HG02970 (cell line): ENCODE data around the gene IL1R1.

Experiments
- ATAC-seq: cut with Tn5 transposase; IDR thresholded peaks from one replicate; pipeline ENCODE4 v1.9.1; 2021; ENCODE audit warnings: mild to moderate bottlenecking, moderate library complexity, moderate number of reproducible peaks; ENCODE audit not compliant: unreplicated experiment, low FRiP score

The IL1R1 gene

DNA sequence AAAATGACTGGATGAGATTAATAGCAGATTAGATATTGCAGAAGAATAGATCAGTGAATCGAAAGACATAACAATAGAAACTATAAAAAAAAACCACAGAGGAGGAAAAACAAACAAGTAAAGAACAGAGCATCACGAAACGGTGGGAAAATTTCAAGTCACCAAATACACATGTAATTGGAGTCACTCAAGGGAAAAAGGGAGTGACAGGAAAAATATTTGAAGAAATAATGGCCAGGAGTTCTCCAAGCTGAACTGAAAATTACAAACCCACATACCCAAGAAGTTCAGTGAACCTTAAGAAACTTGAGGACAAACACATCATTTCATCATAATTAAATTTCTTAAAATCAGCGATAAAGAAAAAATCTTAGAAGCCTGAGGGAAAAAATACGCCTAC is 11.0 kb upstream of the IL1R1 start:
- ATAC-seq = no peak

DNA sequence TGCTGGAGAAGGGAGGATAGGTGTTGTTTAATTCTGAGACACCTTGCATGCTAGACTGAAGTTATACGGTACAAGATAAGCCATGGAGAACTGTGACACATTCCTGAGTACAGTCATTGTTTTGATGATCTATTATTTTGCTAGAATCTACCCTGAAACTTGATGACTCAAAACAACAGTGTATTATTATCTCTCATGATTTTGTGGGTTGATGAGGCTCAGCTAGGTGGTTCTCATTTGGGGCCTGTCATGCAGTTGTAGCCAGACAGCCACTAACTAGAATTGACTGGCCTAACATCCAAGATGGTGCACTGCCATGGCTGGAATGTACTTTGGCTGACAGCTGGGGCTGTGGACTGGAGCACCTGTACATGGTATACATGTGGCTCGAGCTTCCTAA is 5.4 kb upstream of the IL1R1 start:
- no peak for ATAC-seq

DNA sequence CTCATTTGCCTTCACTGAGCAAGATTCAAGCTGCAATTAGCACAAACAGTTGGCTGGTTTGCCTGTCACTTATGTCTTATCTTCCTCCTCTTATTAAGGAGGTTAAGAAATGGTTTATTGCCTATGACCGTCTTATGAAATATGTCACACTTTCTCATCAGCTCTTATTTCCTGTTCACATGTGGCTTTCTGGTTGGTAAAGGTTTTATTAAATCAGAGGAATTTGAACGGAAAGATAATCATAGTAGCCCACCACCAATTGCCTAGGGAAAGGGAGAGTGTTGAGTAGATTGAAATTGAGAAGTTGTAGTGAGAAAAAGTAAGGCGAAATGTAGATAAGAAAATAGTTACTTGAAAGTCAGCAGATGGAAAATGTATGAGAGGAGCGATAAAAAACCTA is 4.2 kb upstream of the IL1R1 start:
- ATAC-seq = no peak

DNA sequence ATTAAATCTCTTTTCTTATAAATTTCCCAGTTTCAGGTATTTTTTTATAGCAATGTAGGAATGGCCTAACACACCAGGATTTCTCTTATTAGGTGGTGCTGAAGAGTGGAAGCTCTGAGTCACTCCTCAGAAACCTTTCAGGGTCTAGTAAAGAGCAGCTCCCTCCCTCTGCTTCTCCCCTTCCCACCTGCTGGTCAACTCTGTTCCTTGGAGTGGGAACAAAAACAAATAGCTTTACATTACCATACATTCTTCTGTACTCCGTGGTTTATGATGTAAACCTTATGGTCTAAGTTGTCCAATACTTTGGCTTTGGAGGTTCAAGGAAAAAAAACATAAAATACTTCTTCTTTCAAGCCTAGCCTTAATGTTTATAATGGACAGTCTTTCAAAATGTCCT is 2.7 kb upstream of the IL1R1 start:
- no peak for ATAC-seq

DNA sequence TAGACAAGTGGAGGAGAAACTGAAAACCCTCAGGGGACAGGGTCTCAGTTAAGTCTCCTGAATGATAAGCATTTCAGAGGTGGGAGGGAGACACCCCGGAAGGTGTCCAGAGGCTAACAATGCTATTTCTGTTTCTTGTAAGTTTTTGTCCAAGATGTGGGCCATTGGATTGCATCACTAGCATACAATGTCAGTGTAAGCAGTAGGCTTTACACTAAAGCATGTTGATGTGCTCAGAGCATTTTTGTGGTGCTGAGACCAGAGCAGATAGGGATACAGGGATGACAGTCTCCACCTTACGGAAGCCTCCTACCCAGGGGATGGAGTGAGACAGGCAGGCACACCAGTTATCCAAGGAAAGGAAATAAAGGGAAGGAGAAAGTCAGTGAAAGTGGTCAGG is 2.2 kb upstream of the IL1R1 start:
- ATAC-seq = no peak

DNA sequence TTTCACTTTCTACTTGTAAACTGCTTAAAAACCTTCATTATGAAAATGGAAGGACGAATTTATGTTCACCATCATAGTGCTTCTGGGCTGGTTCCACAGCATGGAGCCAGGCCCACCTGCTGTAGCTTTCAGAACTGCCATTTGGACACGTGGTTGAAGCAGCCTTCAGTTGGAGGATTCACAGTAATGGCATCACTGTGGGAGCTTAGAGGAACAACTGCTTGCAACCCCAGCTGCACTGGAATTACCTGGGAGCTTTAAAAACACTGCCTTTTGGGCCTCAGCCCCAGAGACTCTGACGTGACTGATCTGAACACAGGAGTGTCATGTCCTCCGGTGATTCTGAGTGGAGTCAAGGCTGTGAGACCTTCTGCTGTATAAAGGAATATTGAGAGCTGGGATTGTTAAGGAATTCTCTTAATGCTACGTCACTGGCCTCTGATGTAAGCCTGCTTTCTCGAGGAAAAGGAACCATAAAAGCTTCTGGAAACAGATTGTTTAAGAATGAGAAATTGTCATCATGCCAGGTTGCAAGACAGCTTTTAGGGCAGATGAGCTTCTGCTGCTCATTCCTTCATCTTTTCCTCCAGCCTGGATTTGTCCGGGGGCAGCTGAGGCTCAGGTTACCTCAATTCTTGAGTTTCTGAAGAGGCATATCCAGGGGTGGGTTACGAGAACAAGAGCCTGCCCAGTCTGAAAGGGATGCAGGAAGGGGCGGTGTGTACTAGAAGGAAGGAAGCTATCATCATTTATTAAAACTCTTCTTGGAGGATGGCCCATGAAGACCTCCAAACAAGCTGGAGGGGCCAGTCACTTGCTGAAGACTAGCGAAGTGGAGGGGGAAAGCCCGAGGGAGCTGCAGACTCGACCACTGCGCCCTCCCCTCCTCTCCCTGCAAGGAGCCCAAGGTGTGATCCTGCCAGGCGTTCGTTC is 1.3 kb upstream of the IL1R1 start:
- no peak for ATAC-seq

DNA sequence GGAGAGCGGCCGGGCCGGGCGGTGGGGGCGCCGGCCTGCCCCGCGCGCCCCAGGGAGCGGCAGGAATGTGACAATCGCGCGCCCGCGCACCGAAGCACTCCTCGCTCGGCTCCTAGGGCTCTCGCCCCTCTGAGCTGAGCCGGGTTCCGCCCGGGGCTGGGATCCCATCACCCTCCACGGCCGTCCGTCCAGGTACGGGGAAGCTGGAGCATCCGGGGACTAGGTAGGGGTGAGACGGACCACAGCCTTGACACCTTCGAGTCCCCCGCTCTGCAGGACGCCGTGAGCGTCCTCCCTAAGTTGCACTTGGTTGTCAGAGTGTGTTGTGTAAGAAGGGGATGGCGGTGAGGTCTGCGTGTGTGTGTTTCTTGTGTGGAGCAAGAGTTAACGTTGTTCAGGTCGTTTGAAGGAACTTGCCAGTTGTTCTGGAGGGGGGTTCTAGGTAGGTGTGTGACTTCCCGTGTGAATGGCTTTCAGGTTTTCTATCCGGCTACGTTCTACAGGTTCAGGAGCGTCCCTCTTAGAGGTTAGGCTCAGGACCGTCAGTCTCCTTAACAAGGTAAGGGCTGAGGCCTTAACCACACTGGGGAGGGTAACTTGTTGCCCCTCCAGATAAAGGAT is 393 bp downstream of the IL1R1 start:
- ATAC-seq = no peak

DNA sequence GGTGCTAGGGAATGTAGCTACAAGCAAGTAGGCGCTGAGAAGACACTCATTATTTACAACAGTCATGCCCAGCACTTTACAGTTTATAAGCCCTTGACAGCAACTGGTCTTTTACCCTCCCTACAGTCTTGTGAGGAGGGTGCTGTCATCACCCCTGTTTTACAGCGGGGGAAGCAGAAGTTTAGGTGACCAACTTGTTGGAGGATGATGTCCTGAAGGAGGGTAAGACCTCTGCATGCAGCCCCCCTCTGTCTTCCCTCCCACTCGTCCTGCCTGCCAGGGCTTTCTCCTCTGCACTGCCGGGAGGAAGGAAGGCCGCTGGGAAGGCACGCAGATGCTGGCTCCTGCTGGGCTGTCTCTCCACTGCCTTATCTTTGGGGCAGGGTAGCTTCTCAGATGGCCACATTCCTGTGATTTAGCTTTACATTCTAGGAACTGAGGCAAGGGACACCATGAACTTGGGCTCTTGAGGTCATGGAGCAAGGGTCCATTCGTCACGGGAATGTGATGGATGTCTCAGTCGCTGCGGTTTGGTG is 972 bp downstream of the IL1R1 start:
- ATAC-seq = no peak

DNA sequence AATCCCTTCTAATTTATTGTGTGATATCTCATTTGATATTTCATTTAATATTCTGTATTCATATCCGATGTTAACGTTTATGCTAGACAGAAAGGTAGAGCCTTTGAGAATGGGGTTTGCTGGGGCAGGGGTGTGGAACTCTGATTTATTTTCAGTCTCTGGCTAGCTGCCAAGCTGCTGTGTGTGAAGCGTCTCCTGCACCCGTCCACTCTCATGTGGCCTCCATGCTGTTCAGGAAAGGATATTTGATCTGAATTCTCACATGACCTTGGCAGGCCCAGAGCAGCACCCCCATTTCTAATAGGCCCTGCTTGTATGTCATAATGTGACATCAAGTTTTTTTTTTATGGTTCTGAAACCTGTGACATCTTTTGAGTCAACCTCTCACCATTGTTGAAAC is 1.6 kb downstream of the IL1R1 start:
- no peak for ATAC-seq

DNA sequence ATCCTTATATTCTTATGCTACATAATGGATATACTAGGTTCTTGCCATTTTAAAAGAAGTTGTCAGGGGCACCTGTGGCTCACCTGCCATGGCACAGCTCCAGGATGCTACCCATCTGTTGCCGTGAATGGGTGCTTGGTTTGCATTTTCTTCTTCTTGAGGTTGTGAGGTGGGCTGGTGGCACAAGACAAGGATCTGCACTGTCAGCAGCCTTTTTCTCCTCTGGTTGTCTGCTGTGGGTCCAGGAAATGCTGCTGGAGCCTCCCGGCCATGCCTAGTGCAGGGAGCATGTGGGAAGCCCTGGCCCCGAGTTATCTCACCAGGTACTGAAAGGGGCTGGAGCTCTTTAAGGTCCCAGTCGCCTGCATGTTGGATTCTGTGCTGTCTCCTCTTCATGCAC is 2.6 kb downstream of the IL1R1 start:
- no peak for ATAC-seq

DNA sequence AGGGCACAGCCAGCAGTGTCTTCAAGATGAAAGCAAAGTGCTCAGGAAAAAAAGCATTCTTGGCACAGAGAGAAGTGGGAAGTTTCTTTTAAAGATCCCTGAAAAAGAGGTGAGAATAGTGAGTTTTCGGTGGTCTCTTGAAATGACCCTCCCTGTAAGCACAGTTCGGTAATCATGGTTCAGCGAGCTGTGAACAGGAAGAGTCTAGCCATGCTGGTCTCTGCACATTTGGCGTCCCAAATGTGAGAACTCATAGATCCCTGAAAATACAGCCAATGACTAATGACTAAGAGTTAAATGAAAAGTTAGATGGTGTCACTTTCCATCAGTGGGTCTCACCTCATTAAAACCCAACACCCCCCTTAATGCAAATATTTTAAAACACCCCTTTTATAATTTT is 3.4 kb downstream of the IL1R1 start:
- ATAC-seq = no peak

DNA sequence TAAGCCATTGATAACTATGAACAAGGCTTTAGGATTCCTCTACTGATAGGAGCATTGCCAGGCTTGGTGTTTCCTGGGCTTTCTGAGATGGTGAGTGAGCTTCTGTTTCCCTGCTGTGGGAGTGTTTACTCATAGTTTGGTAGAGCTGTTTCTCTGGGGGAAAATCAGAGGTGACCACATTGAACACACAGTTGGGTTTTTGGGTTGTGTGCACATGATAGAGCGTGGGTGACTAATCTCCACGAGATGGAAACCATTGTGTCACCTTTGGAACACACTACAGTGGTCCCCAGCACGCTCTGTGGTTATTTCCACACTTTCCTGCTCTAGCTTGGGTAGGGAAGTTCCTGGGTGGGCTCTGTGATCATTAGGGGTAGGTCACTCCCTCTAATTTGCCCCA is 5.4 kb downstream of the IL1R1 start:
- no peak for ATAC-seq

DNA sequence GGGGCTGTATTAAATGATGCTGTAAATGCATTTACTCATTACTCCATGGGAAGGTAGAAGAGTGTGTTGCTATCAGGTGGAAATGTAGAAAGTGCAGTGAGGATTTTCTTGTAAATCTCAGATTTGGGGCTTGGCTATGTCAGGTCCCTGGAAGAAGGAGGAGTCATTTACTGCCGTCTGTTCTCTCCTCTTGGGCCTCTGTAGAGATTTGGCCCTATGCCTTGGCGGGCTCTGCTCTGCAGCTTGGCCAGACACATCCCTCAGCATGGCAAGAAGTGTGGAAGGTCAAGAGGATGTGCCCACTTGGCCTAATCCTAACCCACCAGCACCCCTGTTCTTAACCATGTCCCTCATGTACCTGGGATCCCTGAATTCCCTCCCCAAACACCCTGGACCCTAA is 6.7 kb downstream of the IL1R1 start:
- ATAC-seq = no peak

DNA sequence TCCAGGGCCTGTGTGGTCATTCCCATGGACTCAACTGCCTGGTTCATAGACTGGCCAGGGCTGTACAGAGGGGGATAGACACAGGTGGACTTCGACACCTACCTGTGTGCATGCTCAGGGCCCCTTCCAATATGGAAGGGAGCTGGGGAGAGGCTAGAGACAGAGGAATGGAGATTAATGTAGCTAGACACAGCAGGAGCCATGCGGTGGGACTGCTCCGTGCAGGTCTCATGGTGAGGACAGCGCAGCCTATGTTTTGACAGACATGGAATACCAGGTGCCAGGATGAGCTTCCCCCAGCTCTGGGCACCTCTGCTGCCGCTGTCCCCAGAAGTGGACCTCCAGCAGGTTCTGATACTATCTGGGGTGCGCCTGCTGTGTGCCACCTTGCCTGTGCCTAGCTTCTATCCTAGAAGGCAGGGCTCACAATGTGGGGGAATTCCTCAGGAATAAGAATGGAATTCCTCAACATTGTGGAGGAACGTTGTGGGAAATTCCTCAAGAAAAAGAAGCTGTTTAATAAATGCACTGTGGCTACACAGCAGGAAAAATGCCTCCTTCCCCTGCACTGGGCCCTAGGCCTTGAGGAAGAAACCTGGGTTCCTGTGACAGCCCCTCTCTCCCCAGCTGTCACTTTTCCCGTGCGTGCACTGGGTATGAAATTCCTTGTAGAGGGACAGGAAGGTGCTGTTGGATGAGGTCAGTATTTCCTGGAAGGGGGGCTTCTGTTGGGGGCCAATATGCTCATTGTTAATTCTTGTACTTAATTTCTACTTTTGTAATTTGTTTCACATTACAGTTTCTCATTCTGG is 7.3 kb downstream of the IL1R1 start:
- ATAC-seq = no peak

DNA sequence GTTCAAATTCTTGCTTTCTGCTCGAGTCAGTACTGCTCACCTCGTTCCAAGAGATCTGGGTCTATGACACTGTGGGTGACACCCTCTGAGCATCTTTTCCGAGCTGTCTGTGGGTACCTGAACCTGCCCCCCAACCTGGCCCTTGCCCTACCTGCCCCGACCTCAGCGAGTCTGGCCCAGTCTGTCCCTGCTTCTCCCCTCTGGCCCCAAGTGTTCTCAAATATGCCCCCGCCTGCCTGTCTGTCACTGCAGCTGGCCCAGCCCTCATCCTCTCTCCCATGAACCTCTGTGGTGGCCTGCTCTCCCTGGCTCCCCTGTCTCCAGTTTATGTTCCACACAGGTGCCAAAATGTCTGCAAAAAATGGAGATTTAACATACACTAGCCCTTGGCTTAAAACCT is 11.8 kb downstream of the IL1R1 start:
- ATAC-seq = no peak

DNA sequence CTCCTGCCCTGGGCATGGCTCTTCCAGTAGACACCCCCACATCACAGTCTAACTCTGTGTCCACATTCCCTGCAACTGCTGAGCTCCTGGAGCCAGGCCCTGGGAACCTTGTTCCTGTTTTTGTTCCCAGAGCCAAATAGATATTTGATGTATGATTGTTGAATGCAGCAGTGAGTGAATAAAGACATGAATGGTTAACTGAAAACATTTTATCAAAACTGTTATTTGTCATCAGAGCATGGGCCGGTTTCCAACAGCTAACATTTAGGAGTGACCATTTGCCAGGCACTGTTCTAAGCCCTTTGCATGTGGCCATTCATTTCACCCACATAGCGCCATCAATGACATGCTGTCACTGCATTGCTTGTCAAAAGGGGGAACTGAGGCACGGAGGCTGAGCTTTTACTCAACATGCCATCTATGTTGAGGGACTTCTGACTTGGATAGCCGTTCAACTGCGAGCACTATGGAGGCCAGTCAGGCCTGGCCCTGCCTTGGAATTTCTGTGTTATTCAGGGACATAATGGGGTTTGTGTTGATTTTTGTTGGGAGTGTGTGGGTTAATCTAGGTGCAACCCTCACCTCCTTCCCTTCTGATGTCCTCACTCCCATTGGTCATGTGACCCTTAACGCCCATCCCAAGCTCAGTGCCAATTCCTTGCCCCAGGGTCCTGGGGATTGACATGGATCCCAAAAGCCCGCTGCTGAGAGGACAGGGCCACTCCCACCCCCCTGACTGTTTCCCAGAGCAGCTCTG is 12.6 kb downstream of the IL1R1 start:
- no peak for ATAC-seq

DNA sequence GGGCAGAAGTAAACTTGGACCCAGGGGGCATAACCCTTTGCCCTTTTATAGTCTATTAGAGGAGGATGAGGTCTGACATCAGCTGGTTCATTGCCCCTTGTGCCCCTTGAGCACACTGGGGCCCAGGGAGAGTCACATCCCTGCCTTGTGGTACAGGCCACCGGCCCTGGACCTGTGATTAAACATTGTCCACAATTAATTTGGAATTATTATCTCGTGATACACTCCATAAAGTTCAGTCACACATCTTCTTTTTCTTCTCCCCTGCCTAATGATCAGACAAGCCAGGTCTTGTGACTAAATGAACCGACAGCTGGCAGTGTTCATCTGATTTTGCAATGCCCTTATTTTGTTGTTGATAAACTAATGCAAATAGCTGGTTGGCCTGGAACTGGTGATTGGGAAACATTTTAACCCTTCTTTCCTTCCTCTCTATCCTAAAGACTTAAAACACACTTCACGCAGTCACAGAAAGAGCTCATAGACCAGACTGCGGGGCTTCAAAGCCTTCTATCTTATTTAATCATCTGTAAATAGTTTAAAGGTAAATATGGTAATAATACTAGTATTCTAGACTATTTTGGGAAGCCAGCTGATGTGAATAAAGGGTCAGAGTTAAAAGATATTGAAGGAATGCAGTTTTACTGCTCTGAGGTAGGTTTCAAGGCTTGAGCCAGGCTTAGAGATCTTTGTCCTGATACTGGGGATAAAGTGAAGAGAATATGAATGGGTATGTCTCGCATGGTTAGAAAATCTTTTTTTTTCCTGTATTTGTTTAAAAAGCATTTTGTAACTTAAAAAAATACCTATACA is 13.4 kb downstream of the IL1R1 start:
- no peak for ATAC-seq

DNA sequence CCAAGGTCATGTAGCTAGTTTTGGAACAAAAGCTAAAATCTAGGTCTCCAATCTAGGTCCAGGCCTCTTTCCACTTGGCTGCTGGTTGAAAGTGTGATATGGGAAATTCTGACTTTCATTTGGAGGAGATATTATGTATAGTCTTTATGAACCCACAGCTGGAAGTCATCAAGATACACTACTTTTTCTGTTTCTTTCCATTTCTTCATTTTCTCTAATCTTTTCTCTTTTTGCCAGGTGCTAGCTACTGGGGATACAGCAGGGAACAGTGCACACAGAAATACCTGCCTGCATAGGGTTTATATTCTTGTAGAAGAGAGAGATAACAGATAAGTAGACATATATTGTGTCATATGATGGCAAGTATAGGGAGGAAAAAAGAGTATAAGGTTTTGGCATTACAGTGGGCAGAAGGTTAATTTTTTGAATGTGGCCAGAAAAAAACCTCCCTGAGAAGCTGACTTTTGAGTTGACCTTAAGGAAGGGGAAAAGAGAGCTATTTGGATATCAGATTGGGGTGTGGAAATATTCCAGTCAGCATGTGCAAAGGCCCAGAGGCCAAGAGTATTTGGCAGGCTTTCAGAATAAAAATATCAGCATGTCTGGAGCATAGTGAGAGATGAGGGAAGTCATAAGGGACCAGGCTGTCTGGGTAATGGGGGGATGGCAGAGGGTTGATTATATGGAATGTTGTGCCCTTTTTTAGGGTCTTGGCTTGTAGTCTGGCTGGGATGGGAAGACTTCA is 15.6 kb downstream of the IL1R1 start:
- ATAC-seq = no peak

DNA sequence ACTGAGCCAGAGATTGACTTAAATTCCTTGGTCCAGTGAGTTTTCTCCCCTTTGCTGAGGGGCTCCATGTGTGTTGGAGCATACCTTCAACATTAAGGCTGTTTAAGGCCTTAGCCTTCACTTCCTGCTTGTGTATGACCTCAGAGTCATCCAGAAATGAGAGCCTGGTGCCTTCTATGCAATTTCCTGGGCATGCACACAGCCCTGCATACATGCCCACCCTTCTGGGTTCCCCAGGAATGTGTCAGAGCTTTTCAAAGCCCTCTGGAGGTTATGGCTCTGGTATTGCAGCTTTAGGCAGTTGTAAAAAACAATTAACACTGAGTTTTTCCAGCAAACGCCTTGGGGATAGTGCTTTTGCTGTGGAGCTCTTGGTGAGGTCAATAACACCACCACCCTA is 16.7 kb downstream of the IL1R1 start:
- no peak for ATAC-seq
